Ovary (tissue), 9 donors: ENCODE measurements around the gene MROH2B. TPM values are rescaled to one million over a fixed set of nuclear protein-coding genes. Genes with fewer than 3 reads are reported as not detected.

Source experiments
- DNase-seq, 5 donors: peaks; one replicate each; pipeline ENCODE4 v3.0.0-alpha.2; 2019 to 2020
- H3K27ac ChIP-seq, 2 donors: fragments of 200-600 bp; one replicate each; pipeline versions ENCODE4 v1.5.1 to v1.8.0; 2019 to 2022
- H3K27me3 ChIP-seq: fragments of 200-600 bp; one replicate; pipeline ENCODE4 v1.8.0; 2022
- H3K36me3 ChIP-seq: fragments of 200-600 bp; sonication (generic); one replicate; pipeline ENCODE4 v1.5.1; 2019
- H3K4me1 ChIP-seq: one replicate; pipeline ENCODE4 v1.8.1; 2013; ENCODE audit warnings: mild to moderate bottlenecking, moderate library complexity; ENCODE audit not compliant: insufficient read depth
- H3K4me3 ChIP-seq: fragments of 200-600 bp; sonication (generic); one replicate; pipeline ENCODE4 v1.5.1; 2017
- H3K9me3 ChIP-seq, 2 donors: fragments of 200-600 bp in 1 of 2; sonication (generic) in 1 of 2; one replicate each; pipeline versions ENCODE4 v1.5.1 to v1.8.1; 2013 to 2019; ENCODE audit warnings: mild to moderate bottlenecking in 1 of 2, moderate library complexity in 1 of 2
- EP300 ChIP-seq: sonication (generic); formaldehyde crosslinking; IDR thresholded peaks from one replicate; pipeline ENCODE4 v1.6.1; 2017; ENCODE audit warnings: antibody characterized with exemption
- POLR2A ChIP-seq: fragments of 450-650 bp; IDR thresholded peaks from one replicate; pipeline ENCODE4 v1.6.1; 2017; ENCODE audit warnings: antibody characterized with exemption, mild to moderate bottlenecking, moderate library complexity
- WGBS, 3 donors: extraction: QIAGEN DNeasy Blood & Tissue Kit in 1 of 3; methylation state at CpG; one replicate each; pipeline versions ENCODE4 v1.1.5 to v1.1.7; 2013 to 2017; 5-methylcytosine and 5-hydroxymethylcytosine counted together
- intact Hi-C, 4 donors: fragments of 100-400 bp; cut with DNase I; formaldehyde crosslinking; loops; one replicate each; pipeline versions ENCODE4 v1.11.0 to v1.15.1; 2022 to 2023
- polyA plus RNA-seq, 2 donors: library from polyadenylated mRNA; stranded (reverse); fragments of 200-250 nt in 1 of 2; fragments of 350-450 nt in 1 of 2; fragmentation: Illumina TruSeq in 1 of 2; extraction: RNeasy Lipid Tissue Mini Kit (QIAGEN cat#74804) in 1 of 2; gene quantifications; one replicate each; pipeline ENCODE4 v1.2.3, GENCODE V29; 2013 to 2014
- small RNA-seq: library from RNA; depleted of rRNA; stranded (forward); fragments of <200 nt; gene quantifications from one replicate; pipeline ENCODE3, GENCODE V24; 2016
- total RNA-seq, 7 donors: library from RNA; depleted of rRNA in 2 of 7; stranded (reverse); fragments of >200 nt in 2 of 7; fragmentation: NEBNext Ultra II Directional in 3 of 7; extraction: Animal tissue kit (Norgen Biotek cat#: 25700) in 3 of 7; gene quantifications; one replicate each; pipeline versions ENCODE4 v1.1.0 to v1.2.4, GENCODE V29; 2016 to 2023
- TF ChIP-seq, protein P1 (sequence below), 3 donors: fragments of 450-650 bp in 2 of 3; fragments of 200-600 bp in 1 of 3; IDR thresholded peaks; one replicate each; pipeline versions ENCODE4 v1.5.1 to v1.8.0; 2016 to 2022; ENCODE audit warnings: antibody characterized with exemption in 3 of 3, mild to moderate bottlenecking in 1 of 3
- donor health status: DM: no; HTN: no; CAD: no; lungs with moderate emphysema.
- donor health status: DM: no; HTN: no; CAD: no.
- donor health status: Bipolar disorder and iron deficiency.
- donor health status: DM: yes; HTN: yes; CAD: no.
- donor health status: DM: no; HTN: no; CAD: no.
- donor health status: DM: yes; HTN: yes; CAD: no.

Gene MROH2B
- total and polyA plus RNA-seq, 9 donors: 0.01 TPM; not detected in 8

DNA sequence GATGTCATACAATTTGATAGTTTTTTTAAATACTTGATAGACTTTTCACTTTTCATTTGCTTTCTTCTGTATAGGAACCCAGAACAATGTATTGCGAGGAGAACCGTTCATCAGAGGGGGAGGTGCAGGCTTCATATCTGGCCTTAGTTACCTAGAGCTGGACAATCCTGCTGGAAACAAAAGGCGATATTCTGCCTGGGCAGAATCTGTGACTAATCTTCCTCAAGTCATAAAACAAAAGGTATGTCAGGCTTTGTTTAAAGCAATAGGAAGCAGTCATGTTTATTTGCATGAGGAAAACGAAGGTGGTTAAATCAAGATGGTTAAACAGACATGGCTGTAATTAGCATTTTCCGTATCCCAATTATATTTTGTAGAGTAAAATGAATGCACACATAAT lies 115.8 kb downstream of the MROH2B start:
- TF ChIP-seq POLR2A (no peak), EP300 (no peak)
- TF ChIP-seq, protein P1, sequence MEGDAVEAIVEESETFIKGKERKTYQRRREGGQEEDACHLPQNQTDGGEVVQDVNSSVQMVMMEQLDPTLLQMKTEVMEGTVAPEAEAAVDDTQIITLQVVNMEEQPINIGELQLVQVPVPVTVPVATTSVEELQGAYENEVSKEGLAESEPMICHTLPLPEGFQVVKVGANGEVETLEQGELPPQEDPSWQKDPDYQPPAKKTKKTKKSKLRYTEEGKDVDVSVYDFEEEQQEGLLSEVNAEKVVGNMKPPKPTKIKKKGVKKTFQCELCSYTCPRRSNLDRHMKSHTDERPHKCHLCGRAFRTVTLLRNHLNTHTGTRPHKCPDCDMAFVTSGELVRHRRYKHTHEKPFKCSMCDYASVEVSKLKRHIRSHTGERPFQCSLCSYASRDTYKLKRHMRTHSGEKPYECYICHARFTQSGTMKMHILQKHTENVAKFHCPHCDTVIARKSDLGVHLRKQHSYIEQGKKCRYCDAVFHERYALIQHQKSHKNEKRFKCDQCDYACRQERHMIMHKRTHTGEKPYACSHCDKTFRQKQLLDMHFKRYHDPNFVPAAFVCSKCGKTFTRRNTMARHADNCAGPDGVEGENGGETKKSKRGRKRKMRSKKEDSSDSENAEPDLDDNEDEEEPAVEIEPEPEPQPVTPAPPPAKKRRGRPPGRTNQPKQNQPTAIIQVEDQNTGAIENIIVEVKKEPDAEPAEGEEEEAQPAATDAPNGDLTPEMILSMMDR (IDR thresholded peaks at IDR 0.05): no peak
- Histone ChIP-seq H3K9me3 (no peaks in the 10 kb centered on the region), H3K27me3 (no peaks in the 10 kb centered on the region), H3K27ac (no peak overlapping the region), H3K4me3 (no peak overlapping the region), H3K4me1 (no peaks in the 10 kb centered on the region), H3K36me3 (no peaks in the 10 kb centered on the region)
- WGBS, 3 donors: 89 to 93% (median 90%) methylated on average over 5 of the region's 5 CpGs
- DNase-seq: no peak
- intact Hi-C loops: no loop called here

Small RNAs within 50 kb of the gene (small RNA-seq; reads per million reads assigned to genes)
- not detected for gene AC114967.1

Other genes starting within 250 kb of the MROH2B start
- gene RPL37, start 236.1 kb downstream of the MROH2B start, total RNA-seq: 1,000 to 10,000 TPM in 5 of 7 donors, 100 to 1,000 TPM in 2; 686 to 2,915 (median 2,215) TPM
- 1,000 to 10,000 TPM; 3,355 to 4,164 TPM for gene RPL37, start 236.1 kb downstream of the MROH2B start, polyA plus RNA-seq
- gene CARD6, start 230.0 kb downstream of the MROH2B start, total RNA-seq: 1 to 10 TPM; 2.0 to 6.3 (median 5.2) TPM
- 1 to 10 TPM; 3.3 to 9.4 TPM for gene CARD6, start 230.0 kb downstream of the MROH2B start, polyA plus RNA-seq
- gene C7, start 161.8 kb downstream of the MROH2B start, total RNA-seq: 1,000 to 10,000 TPM in 5 of 7 donors, 100 to 1,000 TPM in 2; 205 to 2,709 (median 1,224) TPM
- 1,000 to 10,000 TPM; 1,183 to 1,831 TPM for gene C7, start 161.8 kb downstream of the MROH2B start, polyA plus RNA-seq
- gene C6, start 142.2 kb upstream of the MROH2B start, total RNA-seq: 10 to 100 TPM in 3 of 7 donors, 1 to 10 TPM in 4; 1.6 to 61.9 (median 9.3) TPM
- 1 to 10 TPM; 6.0 to 7.4 TPM for gene C6, start 142.2 kb upstream of the MROH2B start, polyA plus RNA-seq